ENCODE data around the gene GPC1.

- TF ChIP-seq POLR2A (IDR thresholded peaks at IDR 0.05; ENCODE audit: low read depth, low read length): no peak
- no peak for TF ChIP-seq TAF1 (IDR thresholded peaks at IDR 0.05; ENCODE audit: low read depth, low read length)
Observed at GRCh38 chr2:240438810-240439697, 3.6 kb downstream of the GPC1 start.

Data from GM12891 (cell line).